Left lobe of liver (tissue), 2 donors: Measurements from ENCODE around the gene ASPHD1. TPM values are rescaled to one million over a fixed set of nuclear protein-coding genes. Genes with fewer than 3 reads are reported as not detected.
A peak's percentile ranks its signal among the peaks of the same experiment; 100 is the strongest.
"Not testable (repeated sequence)": the region's sequence is repeated elsewhere in the genome, so short reads cannot be mapped to it uniquely, and the experiment has no call there.

ENCODE experiments used
- ATAC-seq: fragments of 200-7000 bp; cut with Tn5 transposase; one replicate; pipeline ENCODE4 v1.9.1; 2020; ENCODE audit warnings: mild to moderate bottlenecking, moderate library complexity
- DNase-seq: peaks from one replicate; pipeline ENCODE4 v3.0.0-alpha.2; 2020; ENCODE audit warnings: low spot score
- total RNA-seq: library from RNA; stranded (reverse); gene quantifications from one replicate; pipeline ENCODE4 v1.2.1, GENCODE V29; 2021
- donor health status: DM: no; HTN: no; CAD: no; lungs with moderate emphysema.
- donor health status: DM: no; HTN: yes; CAD: no.

The ASPHD1 gene
- total RNA-seq, 1 donor from 2014 or later, result 0.13 TPM

- ATAC-seq (no peak), DNase-seq (no peak)
Measured at GRCh38 chr16:29905668-29906067, 5.4 kb downstream of the ASPHD1 start.

GRCh38 chr16:29906520-29907244 is 6.4 kb downstream of the ASPHD1 start:
- DNase-seq (no peak), ATAC-seq (no peak)

- DNase-seq (no peak), ATAC-seq (no peak)
Measured at GRCh38 chr16:29907973-29908372, 7.7 kb downstream of the ASPHD1 start.

- DNase-seq (no peak), ATAC-seq (no peak)
Measured at GRCh38 chr16:29908719-29909220, 8.5 kb downstream of the ASPHD1 start.

GRCh38 chr16:29909391-29909790 is 9.1 kb downstream of the ASPHD1 start:
- DNase-seq, result no peak
- no peak for ATAC-seq

GRCh38 chr16:29909851-29910250 is 9.6 kb downstream of the ASPHD1 start:
- not testable (repeated sequence) for ATAC-seq, DNase-seq

GRCh38 chr16:29910819-29911675 is 10.8 kb downstream of the ASPHD1 start:
- DNase-seq (no peak), ATAC-seq (no peak)

GRCh38 chr16:29911676-29912010 is 11.4 kb downstream of the ASPHD1 start:
- DNase-seq, result no peak
- ATAC-seq, result no peak

- no peak for DNase-seq
- no peak for ATAC-seq
Measured at GRCh38 chr16:29912087-29912486, 11.8 kb downstream of the ASPHD1 start.

- DNase-seq, result no peak
- ATAC-seq, result no peak
Measured at GRCh38 chr16:29913514-29913913, 13.2 kb downstream of the ASPHD1 start.

GRCh38 chr16:29915590-29916247 is 15.4 kb downstream of the ASPHD1 start:
- DNase-seq, result no peak
- no peak for ATAC-seq

GRCh38 chr16:29916979-29917378 is 16.7 kb downstream of the ASPHD1 start:
- ATAC-seq (no peak), DNase-seq (no peak)

- DNase-seq, result no peak
- ATAC-seq, result no peak
Measured at GRCh38 chr16:29920288-29921033, 20.2 kb downstream of the ASPHD1 start.

GRCh38 chr16:29921034-29921385 is 20.7 kb downstream of the ASPHD1 start:
- DNase-seq (no peak), ATAC-seq (no peak)

GRCh38 chr16:29922326-29922725 is 22.0 kb downstream of the ASPHD1 start:
- ATAC-seq, result no peak

GRCh38 chr16:29922986-29923501 is 22.8 kb downstream of the ASPHD1 start:
- DNase-seq (no peak), ATAC-seq (no peak)

More at GRCh38 chr16:29922326-29922725, 22.0 kb downstream of the ASPHD1 start:
- no peak for DNase-seq

GRCh38 chr16:29925105-29925756 is 24.9 kb downstream of the ASPHD1 start:
- DNase-seq (no peak), ATAC-seq (no peak)

GRCh38 chr16:29925781-29926710 is 25.8 kb downstream of the ASPHD1 start, which contains the start of gene KCTD13:
Gene KCTD13 (minus strand): TSS chr16:29926226. CDS start chr16:29926033, 193 bp downstream.
- DNase-seq (peak; percentile 91), ATAC-seq (peak; percentile 97)

GRCh38 chr16:29926711-29927052 is 26.4 kb downstream of the ASPHD1 start:
- ATAC-seq (peak; percentile 57), DNase-seq (no peak)
